Activated CD8-positive, alpha-beta memory T cell treated with anti-CD3 and anti-CD28 coated beads for 48 hours (primary cell): ENCODE results near the gene LHPP.

Experiments used
- DNase-seq, 3 experiments: peaks; one replicate each; pipeline ENCODE4 v3.0.0-alpha.2; 2020; ENCODE audit warnings: low read depth in 2 of 3, low spot score in 2 of 3

The LHPP gene

DNA sequence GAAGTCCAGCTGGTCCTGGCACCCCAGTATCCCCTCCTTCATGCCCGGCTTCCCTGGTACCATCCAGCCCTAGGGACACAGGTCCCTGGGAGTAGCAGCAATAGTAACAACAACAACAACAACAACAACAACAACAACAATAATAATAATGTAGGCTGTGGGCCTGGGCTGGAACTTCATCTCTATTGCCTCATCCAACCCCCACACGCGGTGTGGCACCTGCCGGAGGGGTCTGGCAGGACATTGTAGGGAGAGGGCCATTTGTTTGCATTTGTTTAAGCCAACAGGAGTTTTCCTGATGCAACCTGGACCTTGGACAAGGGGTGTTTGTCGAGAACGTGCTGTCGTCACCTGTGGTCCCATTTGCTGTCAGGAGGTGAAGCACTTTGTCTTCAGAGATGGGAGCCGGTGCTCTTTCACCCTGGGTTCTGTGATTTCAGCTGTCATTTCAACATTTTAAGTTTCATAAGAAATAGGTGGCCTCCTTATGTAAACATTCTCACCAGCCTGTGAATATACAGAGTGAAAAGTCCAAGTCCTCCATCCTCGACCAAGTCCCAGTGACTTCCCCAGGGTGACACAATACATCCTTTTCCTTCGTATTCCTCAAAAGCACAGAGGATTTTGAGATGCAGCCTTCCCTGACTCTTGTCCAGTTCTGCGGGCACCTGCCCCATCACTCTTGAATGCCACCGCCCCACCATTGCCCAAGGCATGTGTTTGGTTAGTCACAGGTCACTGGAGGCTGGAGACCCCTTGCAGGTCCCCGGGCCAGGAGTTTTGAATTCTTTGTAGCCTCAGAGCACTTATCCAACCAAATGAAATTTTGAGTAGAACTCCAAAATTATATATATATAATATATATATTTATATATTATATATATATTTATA, 9.2 kb downstream of the LHPP start:
- no peak for DNase-seq

DNA sequence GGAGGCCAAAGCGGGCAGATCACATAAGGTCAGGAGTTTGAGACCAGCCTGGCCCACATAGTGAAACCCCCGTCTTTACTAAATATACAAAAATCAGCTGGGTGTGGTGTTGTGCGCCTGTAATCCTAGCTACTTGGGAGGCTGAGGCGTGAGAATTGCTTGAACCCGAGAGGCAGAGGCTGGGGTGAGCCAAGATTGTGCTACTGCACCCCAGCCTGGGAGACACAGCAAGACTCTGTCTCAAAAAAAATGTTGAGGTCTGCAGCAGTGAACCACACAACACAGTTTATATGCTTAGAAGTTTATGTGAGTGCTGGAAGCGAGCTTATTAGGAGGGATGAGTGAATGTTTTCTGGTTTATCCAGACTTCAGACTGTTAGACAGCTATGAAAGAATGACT, 10.4 kb downstream of the LHPP start:
- DNase-seq = no peak

DNA sequence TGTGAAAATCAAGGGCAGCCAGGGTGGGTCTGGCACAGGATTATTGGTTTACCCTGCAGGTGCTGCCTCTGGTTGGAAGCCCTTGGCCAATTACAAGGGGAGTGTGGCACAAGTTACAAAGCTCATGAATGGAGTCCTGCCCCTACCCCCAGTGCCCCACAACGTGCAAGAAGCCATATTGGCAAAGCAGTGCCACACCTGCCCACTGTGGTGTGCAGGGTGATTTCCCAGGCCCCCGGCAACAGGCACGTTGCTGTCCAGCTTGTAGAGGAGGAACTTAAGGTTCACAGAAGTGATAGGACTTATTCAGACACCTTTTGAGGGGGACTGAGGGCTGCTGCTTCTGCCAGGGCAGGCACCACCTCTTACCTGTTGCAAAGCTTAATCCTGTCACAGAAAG, 11.4 kb downstream of the LHPP start:
- no peak for DNase-seq

DNA sequence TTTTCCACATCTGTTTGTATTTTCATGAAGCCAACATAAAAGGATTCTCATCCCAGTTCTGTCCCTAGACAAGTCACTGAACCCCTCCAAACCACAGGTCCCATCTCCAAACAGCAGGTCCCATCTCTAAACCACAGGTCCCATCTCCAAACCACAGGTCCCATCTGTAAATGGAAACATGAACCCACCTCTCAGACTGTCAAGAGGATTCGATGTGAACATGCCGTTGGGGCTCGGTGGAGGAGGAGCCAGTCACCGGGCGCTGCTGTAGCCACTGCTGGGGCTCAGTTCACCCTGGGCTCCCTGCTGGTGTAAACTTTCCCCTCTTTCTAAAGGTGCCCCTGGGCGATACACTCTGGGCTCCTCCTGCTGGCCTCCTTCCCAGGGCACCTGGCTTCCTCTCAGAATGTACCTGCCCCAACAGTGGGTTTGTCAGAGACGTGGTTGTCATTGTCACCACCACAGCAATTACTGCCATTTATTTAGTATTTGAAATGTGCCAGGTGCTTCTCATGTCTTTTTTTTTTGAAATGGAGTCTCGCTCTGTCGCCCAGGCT, 13.0 kb downstream of the LHPP start:
- DNase-seq = no peak

DNA sequence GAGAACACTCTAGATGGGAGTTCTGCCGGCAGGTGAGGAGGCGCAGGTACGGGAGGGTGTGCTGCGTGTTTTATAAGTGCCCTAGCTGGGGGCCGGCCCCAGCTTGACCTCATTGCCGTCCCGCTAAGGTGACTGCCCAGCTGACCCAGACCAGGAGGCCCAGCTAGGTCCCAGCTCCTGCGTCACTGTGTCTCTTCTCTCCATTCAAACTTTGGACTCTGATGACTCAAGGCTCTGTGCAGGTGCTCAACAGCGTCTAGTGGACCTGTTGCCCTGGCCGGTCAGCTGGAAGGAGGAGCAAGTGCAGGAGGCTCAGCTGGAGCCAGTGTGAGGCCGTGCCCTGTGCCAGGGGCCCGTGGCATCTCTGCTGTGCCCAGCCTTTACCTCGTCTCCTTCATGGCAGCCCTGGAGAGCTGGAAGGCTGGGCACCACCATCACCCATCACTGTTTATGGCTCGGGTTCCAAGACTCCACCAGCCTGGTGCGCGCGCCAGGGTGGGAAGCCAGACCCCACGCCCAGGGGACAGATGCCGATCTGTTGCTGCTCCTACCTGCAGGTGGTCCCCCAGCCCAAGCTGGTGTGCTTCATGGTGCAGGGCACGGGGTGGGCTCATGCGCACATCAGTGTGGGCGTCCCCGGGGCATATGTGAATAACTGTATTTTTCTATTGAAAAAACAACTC, 14.6 kb downstream of the LHPP start:
- DNase-seq = no peak

DNA sequence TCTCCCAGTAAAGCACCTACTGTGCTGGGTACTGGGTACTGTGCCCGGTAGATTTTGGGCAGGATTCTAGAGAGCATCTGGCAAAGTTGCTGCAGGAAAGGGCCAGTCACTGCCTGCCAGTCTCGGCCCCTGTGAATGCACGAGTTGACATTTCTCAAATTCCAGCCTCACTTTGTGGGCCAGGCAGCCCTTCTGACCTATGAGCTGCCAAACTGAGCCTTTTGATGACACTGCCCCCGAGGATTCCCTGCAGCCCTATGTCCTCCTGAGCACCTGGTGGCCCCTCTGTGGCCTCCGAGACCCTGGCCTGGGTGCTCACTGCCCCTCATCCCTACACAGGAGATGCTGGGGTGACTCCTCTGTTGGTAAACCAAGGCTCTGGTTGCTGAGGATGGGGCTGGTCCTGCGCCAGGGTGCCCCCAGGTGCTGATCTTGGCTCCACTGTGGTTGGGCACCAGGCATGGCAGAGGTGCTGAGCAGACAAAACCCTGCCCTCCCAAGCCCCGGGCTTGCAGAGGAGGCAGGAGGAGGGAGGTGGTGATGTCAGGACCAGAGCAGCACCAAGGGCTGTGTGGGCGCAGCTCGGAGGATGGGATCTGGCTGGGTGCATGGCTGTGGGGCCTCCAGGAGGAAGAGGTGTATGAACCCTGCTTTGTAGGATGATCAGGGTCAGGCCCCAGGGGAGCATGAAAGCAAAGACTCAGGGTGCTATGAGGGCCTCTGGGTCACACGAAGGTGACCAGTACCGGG, 16.2 kb downstream of the LHPP start:
- no peak for DNase-seq

DNA sequence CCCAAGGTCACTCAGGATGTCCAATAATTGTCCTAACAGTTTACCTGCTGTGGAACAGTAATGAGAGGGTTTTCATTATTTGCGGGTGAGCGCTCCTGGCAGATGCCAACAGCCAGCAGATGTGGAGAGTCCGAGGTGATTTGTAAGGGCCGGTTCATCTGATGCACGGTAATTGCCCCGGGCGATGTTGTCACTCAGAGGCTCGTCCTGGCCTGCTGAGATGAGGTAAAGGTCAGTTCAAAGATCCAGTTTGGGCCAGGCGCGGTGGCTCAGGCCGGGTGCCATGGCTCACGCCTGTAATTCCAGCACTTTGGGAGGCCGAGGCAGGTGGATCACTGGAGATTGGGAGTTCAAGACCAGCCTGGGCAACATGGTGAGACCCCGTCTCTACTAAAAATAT, 16.9 kb downstream of the LHPP start:
- DNase-seq = no peak

- DNase-seq = no peak
These were observed 19.2 kb downstream of the LHPP start for GRCh38 chr10:124480860-124481259.

DNA sequence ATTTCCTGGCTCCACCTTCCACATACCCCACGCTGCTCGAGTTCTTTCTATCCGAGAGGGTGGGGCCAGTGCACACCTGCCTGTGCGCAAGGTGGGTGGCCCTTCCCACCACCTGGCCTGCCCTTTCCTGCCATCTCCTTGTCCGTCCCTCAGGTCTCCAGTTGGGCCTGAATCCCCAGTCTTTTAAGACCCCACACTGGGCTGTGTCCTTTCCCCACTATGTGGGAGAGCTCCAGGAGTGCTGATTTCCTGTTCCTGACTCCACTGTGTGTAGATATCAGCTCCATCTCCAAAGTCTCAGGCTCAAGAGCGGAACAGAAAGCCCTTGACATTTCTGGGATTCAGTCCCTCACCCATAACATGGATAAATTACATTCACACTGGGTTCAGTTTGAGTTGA, 20.1 kb downstream of the LHPP start:
- no peak for DNase-seq

GRCh38 chr10:124482236-124482800, 20.7 kb downstream of the LHPP start:
- no peak for DNase-seq

- DNase-seq = no peak
These were observed 21.3 kb downstream of the LHPP start for GRCh38 chr10:124482876-124483275.

- DNase-seq = no peak
These were observed 22.4 kb downstream of the LHPP start for GRCh38 chr10:124484031-124484430.

DNA sequence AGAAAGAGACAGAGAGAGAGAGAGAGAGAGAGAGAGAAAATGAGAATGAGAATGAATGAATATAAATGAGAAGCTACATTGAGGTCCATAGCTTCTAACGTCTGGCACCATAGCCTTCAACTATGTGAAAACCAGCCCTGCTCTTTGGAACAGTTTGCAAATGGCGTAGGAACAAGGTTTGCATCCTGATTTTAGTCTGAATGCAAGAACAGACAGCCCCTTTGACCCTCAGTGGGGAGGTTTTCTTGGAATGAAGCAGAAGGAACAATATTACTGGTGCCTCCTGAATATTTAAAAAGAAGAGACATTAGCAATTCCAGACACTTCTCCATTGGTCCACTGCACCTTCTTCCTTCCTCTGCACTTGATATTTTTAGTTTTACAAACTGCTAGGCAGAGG, 23.0 kb downstream of the LHPP start:
- no peak for DNase-seq

DNA sequence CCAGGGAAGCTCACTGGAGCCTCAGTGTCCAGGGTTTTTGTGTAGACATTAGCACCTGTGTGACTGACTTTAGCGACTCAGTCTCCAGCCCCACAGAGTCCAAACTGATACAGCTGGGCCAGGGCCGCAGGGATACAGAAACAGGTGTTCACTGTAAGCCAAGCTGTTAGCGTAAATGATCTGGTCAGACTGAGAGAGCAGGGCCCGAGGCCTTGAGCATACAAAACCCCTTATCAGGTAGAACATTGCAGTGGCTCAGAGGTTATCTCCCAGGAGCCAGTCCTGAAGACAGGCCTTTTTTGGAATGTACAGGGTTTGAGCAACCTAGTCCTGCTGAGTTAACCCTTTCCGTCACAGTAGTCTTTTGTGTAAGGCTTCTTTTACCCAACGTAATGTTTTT, 25.0 kb downstream of the LHPP start:
- DNase-seq = no peak

GRCh38 chr10:124491105-124491504, 29.5 kb downstream of the LHPP start:
- DNase-seq = no peak

- DNase-seq = no peak
These were observed 30.6 kb downstream of the LHPP start for GRCh38 chr10:124492266-124492665.

DNA sequence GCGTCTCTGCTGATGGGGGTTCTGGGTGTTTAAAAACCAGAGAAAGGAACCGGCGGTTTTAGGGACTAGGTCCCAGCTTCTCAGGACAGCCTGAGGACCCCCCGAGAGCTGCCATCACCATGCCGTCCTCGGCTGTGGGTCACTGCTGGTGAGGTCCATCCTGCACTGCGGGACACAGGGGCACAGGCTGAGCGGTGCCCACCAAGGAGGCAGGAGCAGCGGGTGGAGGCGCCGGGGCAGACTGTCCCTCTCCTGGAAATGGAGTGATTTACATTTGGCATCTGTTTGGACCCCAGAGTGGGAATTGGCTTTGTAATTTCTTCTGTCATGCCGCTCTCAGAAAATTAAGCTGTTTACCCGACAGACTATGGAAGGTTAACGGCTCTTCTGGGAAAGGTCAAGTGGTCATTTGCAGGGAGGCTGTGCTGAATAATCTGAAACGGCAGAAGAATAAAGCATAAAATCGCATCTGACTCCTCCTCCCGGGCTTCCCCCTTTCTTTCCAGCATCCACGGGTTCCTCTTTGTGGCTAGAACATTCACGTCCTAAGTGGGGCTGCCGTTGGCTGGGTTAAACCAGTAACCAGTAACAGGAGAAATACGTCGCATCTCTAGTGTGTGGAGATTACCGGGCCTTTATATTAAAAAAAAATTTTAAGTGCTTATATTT, 31.7 kb downstream of the LHPP start:
- no peak for DNase-seq

DNA sequence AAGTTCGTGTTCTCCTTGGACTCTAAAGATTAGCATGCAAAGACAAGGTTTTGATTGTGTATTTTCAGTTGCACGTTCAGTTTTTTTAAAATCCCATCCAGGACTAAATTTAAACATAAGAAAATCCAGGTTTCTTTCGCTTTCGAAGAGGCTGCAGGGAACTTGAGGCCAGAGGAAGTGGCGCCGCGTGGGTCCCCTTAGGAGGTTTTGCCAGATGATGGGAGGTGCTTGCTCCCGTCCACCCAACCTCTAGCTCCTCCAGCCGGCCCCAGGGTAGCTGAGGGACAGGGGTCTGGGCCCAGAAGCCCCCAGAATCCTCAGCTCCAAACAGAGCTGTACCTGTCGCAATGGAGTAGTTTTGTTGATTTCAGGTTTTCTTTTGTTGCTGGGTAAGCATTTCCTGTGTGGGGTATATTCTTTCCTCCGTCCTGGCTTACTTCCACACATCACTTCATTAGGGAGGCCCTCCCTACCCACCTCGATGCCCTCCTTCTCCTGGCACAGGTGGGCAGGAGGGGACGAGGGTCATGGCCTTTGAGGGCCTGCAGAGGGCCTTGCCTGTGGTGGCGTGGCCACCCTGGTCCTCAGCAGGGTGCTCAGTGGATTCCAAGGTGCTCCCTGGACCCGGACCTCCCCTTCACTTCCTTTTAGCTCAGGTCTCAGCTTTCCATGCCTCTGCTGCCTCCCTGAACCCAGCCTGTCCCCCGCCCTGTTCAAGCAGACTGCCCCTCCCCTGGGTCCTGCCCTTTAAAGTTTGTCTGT, 32.6 kb downstream of the LHPP start:
- no peak for DNase-seq

DNA sequence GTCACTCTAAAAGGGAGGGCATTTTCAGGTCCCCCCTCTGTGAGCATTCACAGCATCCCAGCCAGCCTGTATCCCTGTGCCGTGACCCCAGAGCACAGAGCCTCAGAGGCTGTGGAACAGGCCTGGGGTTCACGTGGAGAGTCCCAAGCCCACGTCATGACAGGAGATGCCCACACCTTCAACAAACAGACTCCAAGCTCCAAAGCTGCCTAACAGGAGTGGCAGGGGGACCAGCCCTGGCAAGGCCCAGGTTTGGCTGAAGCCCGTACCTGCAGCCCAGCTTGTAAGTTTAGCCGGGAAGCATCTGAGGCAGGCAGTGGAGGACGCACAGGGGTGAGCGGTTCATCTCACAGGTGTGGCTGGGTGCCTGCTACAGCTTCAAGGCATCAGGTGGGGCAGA, 33.5 kb downstream of the LHPP start:
- DNase-seq = no peak

DNA sequence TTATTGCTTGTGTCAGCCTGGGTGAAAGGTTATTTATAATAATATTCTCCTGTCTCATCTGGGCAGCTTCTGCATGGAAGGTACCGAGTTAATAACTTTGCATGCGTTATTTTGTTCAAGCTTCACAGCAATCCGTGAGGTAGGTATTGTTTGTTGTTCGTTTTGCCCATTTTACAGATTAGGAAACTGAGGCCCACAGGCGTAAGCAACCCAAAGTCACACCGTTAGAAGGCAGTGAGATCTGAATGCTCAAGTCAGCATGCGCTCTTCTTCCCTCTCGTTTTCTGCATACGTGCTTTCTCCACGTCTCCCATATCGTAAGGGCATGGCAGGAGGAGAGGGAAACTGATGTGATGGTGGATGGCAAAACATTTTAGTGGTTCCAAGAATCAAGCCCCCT, 34.1 kb downstream of the LHPP start:
- DNase-seq = no peak
